Measurements from ENCODE around the gene PRR35. TPM values are rescaled to one million over a fixed set of nuclear protein-coding genes. Genes with fewer than 3 reads are reported as not detected.

PRR35 gene
- total RNA-seq, 2 donors from 2014 or later = 0.42 TPM; not detected in 1

DNA sequence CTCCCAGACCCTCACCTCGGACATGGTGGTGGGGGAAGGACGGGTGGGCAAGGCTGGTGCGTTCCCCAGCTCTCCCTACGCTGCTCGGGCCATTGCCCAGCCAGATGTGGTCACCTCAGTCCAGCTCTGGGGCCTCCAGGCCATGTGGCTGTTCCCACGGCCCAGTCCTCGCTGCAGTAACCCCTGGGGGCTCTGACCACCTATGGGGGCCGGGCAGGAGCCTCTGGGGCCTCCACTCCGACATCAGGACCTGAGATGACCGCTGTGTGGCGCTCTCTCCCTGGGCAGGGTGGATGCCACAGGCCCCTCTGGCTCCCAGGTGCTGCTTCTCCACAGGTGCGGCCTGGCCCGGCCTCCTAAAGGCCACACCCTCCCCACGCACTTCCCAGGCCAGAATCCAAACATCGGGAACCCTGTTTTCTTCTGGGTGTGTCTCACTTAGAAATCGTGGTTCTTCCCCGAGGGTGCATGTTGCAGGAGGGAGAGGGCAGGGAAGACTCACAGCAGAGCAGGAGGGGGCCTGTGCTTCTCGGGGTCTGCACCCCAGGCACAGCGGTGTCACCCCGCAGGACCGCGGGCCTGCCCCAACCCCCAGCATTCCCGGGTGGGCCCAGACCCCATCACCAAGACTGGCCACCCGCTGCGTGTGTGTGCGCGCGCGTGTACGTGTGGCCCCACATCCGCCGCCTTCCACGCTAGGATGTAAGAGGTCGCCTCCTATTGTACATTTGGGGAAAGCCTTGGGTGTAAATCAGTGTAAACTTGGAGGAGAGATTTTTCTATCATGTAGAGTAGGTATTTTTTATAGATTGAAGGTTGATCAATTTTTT lies 38.6 kb upstream of the PRR35 start:
- H3K4me1 ChIP-seq (ENCODE audit: control insufficient read depth in 1 of 2, low read depth in 2 of 2) = peaks cover 8 to 19% of the 10 kb centered on the region in 2 donors
- peaks cover 16% of the 10 kb centered on the region for H3K36me3 ChIP-seq
- no peaks in the 10 kb centered on the region for H3K27me3 ChIP-seq (replicated peaks; ENCODE audit: insufficient read depth)
- TF ChIP-seq, protein P1, sequence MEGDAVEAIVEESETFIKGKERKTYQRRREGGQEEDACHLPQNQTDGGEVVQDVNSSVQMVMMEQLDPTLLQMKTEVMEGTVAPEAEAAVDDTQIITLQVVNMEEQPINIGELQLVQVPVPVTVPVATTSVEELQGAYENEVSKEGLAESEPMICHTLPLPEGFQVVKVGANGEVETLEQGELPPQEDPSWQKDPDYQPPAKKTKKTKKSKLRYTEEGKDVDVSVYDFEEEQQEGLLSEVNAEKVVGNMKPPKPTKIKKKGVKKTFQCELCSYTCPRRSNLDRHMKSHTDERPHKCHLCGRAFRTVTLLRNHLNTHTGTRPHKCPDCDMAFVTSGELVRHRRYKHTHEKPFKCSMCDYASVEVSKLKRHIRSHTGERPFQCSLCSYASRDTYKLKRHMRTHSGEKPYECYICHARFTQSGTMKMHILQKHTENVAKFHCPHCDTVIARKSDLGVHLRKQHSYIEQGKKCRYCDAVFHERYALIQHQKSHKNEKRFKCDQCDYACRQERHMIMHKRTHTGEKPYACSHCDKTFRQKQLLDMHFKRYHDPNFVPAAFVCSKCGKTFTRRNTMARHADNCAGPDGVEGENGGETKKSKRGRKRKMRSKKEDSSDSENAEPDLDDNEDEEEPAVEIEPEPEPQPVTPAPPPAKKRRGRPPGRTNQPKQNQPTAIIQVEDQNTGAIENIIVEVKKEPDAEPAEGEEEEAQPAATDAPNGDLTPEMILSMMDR (IDR thresholded peaks at IDR 0.05) = no peak
- H3K9me3 ChIP-seq = no peaks in the 10 kb centered on the region
- no peak for ATAC-seq (ENCODE audit: insufficient number of reproducible peaks, low FRiP score, low read depth)
- H3K27ac ChIP-seq = no peak overlapping the region
- no peak overlapping the region for H3K4me3 ChIP-seq
- DNase-seq (ENCODE audit: low spot score) = no peak

DNA sequence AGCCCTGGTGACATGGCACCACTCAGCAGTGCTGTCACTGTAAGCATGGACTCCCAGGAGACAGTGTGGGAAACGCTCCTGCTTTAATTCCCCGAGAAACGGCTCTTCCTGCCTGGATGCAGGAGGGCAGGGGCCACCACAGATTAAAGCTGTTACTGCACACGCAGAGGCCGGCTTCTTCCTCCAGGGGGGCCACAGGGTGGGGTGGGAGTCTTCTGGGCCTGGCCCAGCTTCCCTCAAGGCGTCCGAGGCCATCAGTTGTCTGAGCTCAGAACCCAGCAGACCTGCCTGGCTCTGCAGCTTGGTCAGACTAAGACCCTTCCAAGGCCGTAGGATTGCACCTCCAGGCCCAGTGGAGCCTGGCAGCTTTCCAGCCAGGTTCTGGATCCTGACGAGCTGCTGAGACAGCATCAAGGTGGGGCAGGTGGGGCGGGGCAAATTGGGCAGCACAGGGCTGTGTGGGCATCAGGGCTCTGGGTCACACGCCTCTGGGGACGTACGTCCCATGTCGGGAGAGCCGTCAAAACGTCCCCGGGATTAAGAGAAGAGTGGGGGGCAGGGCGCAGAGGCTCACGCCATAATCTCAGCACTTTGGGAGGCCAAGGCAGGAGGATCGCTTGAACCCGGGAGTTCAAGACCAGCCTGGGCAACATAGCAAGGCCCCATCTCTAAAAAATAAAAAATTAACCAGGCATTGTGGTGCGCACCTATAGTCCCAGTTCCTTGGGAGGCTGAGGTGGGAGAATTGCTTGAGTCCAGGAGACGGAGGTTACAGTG lies 37.7 kb upstream of the PRR35 start:
- H3K27me3 ChIP-seq (replicated peaks; ENCODE audit: insufficient read depth) = no peaks in the 10 kb centered on the region
- peaks cover 16% of the 10 kb centered on the region for H3K36me3 ChIP-seq
- peaks cover 8 to 21% of the 10 kb centered on the region in 2 donors for H3K4me1 ChIP-seq (ENCODE audit: control insufficient read depth in 1 of 2, low read depth in 2 of 2)
- H3K27ac ChIP-seq = no peak overlapping the region
- H3K9me3 ChIP-seq = no peaks in the 10 kb centered on the region
- TF ChIP-seq, protein P1 (IDR thresholded peaks at IDR 0.05) = no peak
- H3K4me3 ChIP-seq = no peak overlapping the region
- ATAC-seq (ENCODE audit: insufficient number of reproducible peaks, low FRiP score, low read depth) (no peak), DNase-seq (ENCODE audit: low spot score) (no peak)

DNA sequence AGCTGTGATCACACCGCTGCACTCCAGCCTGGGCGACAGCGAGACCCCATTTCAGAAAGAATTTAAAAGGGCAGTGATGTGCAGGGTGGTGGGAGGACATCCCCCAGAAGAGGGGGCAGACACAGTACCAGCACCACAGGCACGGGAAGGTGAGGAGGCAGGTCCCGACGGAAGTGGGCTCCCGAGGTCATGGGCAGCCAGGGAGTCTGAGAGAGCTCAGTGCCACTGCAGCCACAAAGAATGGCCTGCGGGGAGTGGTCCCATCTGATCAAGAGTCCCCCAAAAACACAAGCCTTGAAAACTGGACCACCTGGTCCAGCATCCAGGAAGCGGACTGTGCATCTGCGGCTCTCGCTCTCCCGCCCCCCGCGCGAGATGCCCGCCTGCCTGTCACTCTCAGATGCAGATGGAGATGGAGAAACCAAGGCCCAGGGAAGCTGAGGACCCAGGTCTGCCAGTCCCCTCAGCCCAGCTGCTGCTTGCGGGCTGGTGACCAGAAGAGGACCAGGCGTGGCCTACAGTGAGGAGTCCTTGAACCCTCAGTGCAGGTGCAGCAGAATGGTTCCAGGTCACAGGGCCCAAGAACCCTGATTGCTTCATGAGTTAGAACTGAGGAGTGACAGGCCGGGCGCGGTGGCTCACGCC lies 37.0 kb upstream of the PRR35 start:
- no peak overlapping the region for H3K27ac ChIP-seq
- DNase-seq (ENCODE audit: low spot score) = no peak
- H3K4me1 ChIP-seq (ENCODE audit: control insufficient read depth in 1 of 2, low read depth in 2 of 2) = peaks cover 8 to 21% of the 10 kb centered on the region in 2 donors
- no peak overlapping the region for H3K4me3 ChIP-seq
- no peak for ATAC-seq (ENCODE audit: insufficient number of reproducible peaks, low FRiP score, low read depth)
- H3K27me3 ChIP-seq (replicated peaks; ENCODE audit: insufficient read depth) = no peaks in the 10 kb centered on the region
- H3K9me3 ChIP-seq = no peaks in the 10 kb centered on the region
- TF ChIP-seq, protein P1 (IDR thresholded peaks at IDR 0.05) = no peak
- H3K36me3 ChIP-seq = peaks cover 16% of the 10 kb centered on the region

DNA sequence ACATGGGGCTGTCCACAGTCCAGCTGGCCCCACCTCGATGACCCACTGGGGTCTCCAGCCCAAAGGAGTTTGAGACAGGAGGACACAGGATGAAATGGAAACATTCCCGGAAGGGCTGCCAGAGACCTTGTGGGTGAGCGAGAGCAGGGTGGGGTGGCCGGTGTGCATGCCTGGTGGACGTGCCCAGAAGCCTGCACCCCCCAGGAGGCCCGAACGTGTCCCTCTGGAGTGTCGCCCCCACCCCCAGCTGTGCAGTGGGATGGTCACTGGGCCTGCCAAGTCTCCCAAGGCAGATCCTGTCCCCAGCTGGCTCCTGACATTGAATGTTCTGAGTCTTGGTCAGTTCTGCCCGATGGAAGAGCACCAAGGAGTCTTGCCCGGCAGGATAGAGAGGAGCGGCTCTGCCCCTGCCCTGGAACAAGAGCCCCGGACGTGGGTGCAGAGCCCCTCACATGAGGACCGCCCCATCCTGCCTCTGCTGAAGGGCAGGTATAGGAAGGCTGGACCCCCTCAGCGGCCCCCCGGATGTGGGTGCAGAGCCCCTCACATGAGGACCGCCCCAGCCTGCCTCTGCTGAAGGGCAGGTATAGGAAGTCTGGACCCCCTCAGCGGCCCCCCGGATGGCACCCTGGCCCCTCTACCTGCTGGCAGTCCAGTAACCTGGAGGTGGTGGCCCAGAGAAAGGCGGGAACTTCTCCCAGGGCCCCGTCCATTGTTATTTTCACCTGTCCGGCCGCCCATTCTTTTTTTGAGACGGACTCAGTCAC lies 35.7 kb upstream of the PRR35 start:
- TF ChIP-seq, protein P1 (IDR thresholded peaks at IDR 0.05) = no peak
- H3K27ac ChIP-seq = no peak overlapping the region
- ATAC-seq (ENCODE audit: insufficient number of reproducible peaks, low FRiP score, low read depth) (no peak), DNase-seq (ENCODE audit: low spot score) (no peak)
- no peaks in the 10 kb centered on the region for H3K9me3 ChIP-seq
- peaks cover 17 to 34% of the 10 kb centered on the region in 2 donors for H3K4me1 ChIP-seq (ENCODE audit: control insufficient read depth in 1 of 2, low read depth in 2 of 2)
- no peaks in the 10 kb centered on the region for H3K27me3 ChIP-seq (replicated peaks; ENCODE audit: insufficient read depth)
- H3K36me3 ChIP-seq = peaks cover 12% of the 10 kb centered on the region
- H3K4me3 ChIP-seq = no peak overlapping the region

All from thoracic aorta (tissue), 2 donors.